Vagina (tissue), 2 donors: ENCODE results near the gene MAML3. TPM values are rescaled to one million over a fixed set of nuclear protein-coding genes. Genes with fewer than 3 reads are reported as not detected.
A peak's percentile ranks its signal among the peaks of the same experiment; 100 is the strongest.

Source experiments
- DNase-seq, 2 donors: peaks; one replicate each; pipeline ENCODE4 v3.0.0-alpha.2; 2017; ENCODE audit errors: extremely low spot score in 2 of 2
- H3K27ac ChIP-seq: fragments of 200-600 bp; sonication (generic); one replicate; pipeline ENCODE4 v1.5.1; 2019
- H3K27me3 ChIP-seq: fragments of 200-600 bp; sonication (generic); one replicate; pipeline ENCODE4 v1.5.1; 2019
- H3K36me3 ChIP-seq, 2 donors: fragments of 200-600 bp; sonication (generic); one replicate each; pipeline ENCODE4 v1.5.1; 2017 to 2019
- H3K4me1 ChIP-seq: fragments of 200-600 bp; sonication (generic); one replicate; pipeline ENCODE4 v1.5.1; 2019
- H3K4me3 ChIP-seq, 2 donors: fragments of 200-600 bp; sonication (generic); 1 replicate in 1 of 2; 2 replicates in 1 of 2; pipeline ENCODE4 v1.5.1; 2016 to 2019
- H3K9me3 ChIP-seq: fragments of 200-600 bp; sonication (generic); one replicate; pipeline ENCODE4 v1.5.1; 2019
- POLR2A ChIP-seq, 2 donors: fragments of 450-650 bp; IDR thresholded peaks; one replicate each; pipeline ENCODE4 v1.6.1; 2017; ENCODE audit warnings: antibody characterized with exemption in 2 of 2, mild to moderate bottlenecking in 2 of 2, moderate library complexity in 2 of 2
- POLR2AphosphoS5 ChIP-seq, 2 donors: sonication (generic); formaldehyde crosslinking; IDR thresholded peaks; one replicate each; pipeline ENCODE4 v1.9.0; 2017; ENCODE audit warnings: antibody characterized with exemption in 2 of 2, mild to moderate bottlenecking in 2 of 2, low read depth in 1 of 2; ENCODE audit not compliant: insufficient read depth in 1 of 2
- intact Hi-C: fragments of 100-400 bp; cut with DNase I; formaldehyde crosslinking; loops from one replicate; pipeline ENCODE4 v1.15.1; 2023
- total RNA-seq: library from RNA; depleted of rRNA; stranded (reverse); fragments of >200 nt; gene quantifications from one replicate; pipeline ENCODE4 v1.2.3, GENCODE V29; 2016
- TF ChIP-seq, protein P1 (sequence below), 3 experiments: fragments of 450-650 bp in 2 of 3; fragments of 200-600 bp in 1 of 3; sonication (generic) in 1 of 3; IDR thresholded peaks; one replicate each; pipeline ENCODE4 v1.5.1; 2017 to 2019; ENCODE audit warnings: antibody characterized with exemption in 3 of 3, mild to moderate bottlenecking in 2 of 3, moderate library complexity in 2 of 3

MAML3 gene
- 16.2 TPM for total RNA-seq

DNA sequence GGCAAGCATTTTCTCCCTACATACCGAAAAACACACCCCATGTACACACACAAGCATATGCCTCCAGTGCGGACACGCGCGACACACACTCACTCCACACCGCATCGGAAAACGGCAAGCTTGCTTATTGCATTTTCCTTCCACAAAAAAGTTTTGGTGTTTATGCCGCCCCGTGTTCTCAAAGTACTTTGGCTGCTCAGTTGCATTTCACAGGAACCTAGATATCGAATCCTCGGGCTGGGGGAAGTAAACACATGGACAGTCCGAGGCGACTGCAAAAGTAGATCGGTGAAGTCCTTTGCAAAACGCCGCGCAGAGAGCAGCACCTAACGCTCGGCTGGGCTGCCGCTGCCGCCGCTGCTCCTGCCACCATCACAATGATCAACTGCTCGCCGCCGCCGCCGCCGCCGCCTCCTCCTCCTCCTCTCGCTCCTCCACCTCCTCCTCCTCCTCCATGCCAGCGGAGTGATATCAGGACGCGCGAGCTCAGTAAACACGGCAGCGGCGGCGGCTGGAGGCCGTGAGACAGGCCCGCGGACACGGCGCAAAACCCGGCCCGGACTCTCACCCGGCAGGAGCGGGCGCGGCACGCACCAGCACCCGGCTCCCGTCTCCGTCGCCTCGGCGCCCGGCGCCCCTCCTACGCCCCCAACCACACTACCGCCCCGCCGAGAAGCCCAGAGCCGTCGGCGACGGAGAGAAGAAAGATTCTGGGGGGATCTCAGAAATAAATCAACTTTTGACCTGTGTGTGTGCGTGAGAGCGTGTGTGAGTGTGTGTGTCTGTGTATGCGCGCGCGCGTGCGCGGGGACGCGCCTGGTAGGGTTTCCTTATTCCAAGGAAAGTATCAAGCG is at the start of gene MAML3:
TSS of gene MAML3 (minus strand) at position 467 of the 854 bp plus-strand sequence. CDS start 857 bp downstream, outside the sequence.
- Histone ChIP-seq H3K36me3 (no peaks in the 10 kb centered on the region), H3K9me3 (no peaks in the 10 kb centered on the region), H3K4me3 (peak within 1 kb of the TSS; percentile 72 to 73), H3K27ac (peak within 1 kb of the TSS; percentile 94), H3K4me1 (peaks cover 13% of the 10 kb centered on the region), H3K27me3 (no peaks in the 10 kb centered on the region)
- DNase-seq, result peak in 1 of 2 donors; percentile 95
- intact Hi-C loops, result loop anchor here (2.0 to 10.0 kb wide), 3 partner anchors 99 to 417 kb away; no protein-coding TSS in a partner anchor
- TF ChIP-seq POLR2AphosphoS5 (IDR thresholded peaks at IDR 0.05; ENCODE audit: insufficient read depth in 1 of 2, low read depth in 1 of 2), result peak; percentile 72 to 88
- peak in 1 of 2 donors; percentile 64 for TF ChIP-seq POLR2A (IDR thresholded peaks at IDR 0.05)
- TF ChIP-seq, protein P1, sequence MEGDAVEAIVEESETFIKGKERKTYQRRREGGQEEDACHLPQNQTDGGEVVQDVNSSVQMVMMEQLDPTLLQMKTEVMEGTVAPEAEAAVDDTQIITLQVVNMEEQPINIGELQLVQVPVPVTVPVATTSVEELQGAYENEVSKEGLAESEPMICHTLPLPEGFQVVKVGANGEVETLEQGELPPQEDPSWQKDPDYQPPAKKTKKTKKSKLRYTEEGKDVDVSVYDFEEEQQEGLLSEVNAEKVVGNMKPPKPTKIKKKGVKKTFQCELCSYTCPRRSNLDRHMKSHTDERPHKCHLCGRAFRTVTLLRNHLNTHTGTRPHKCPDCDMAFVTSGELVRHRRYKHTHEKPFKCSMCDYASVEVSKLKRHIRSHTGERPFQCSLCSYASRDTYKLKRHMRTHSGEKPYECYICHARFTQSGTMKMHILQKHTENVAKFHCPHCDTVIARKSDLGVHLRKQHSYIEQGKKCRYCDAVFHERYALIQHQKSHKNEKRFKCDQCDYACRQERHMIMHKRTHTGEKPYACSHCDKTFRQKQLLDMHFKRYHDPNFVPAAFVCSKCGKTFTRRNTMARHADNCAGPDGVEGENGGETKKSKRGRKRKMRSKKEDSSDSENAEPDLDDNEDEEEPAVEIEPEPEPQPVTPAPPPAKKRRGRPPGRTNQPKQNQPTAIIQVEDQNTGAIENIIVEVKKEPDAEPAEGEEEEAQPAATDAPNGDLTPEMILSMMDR (IDR thresholded peaks at IDR 0.05), result peak in 1 of 3 experiments; percentile 15

DNA sequence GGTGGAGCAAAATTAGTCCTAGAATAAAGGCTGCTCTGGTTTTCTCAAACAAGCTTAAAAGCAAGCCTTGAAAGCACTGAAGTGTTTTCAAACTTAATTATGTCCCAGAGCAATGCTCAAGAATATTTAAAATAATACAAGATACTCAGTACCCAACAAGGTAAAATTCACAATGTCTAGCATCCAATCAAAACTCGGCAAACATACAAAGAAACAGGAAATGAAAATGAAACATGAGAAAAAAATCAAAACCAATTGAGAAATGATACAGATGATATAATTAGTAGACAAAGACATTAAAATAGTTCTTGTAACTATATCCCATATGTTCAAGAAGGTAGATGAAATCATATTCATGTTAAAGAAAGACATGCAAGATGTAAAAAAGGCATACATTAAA is 45.0 kb upstream of the MAML3 start:
- Histone ChIP-seq H3K9me3 (no peaks in the 10 kb centered on the region), H3K27me3 (no peaks in the 10 kb centered on the region), H3K27ac (no peak overlapping the region), H3K36me3 (no peaks in the 10 kb centered on the region), H3K4me1 (no peaks in the 10 kb centered on the region), H3K4me3 (no peak overlapping the region)
- TF ChIP-seq POLR2AphosphoS5 (IDR thresholded peaks at IDR 0.05; ENCODE audit: insufficient read depth in 1 of 2, low read depth in 1 of 2) (no peak), POLR2A (IDR thresholded peaks at IDR 0.05) (no peak)
- TF ChIP-seq, protein P1 (IDR thresholded peaks at IDR 0.05), result no peak
- intact Hi-C loops, result no loop called here
- DNase-seq, result no peak

DNA sequence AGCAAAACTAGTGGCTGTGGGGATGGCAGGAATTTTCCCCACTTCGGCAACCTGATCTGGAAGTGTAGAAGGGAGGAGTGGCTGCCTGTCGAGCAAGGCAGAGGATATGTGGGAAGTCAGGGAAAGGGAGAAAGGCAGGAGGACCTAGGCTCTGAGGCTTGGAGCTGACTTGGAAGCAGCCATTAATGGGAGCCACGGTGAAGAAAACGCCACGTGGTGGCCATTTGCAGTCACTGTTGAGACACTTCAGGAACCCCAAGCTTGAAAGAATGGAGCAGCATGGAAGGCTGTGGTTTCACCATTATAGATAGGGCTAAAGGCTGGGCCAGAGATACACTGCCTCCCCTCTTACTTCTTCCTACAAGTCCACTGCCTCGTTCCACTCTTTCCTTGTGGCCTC is 41.8 kb upstream of the MAML3 start:
- Histone ChIP-seq H3K4me3 (no peak overlapping the region), H3K27ac (no peak overlapping the region), H3K36me3 (no peaks in the 10 kb centered on the region), H3K4me1 (no peaks in the 10 kb centered on the region), H3K27me3 (no peaks in the 10 kb centered on the region), H3K9me3 (no peaks in the 10 kb centered on the region)
- TF ChIP-seq POLR2AphosphoS5 (IDR thresholded peaks at IDR 0.05; ENCODE audit: insufficient read depth in 1 of 2, low read depth in 1 of 2) (no peak), POLR2A (IDR thresholded peaks at IDR 0.05) (no peak)
- TF ChIP-seq, protein P1 (IDR thresholded peaks at IDR 0.05), result no peak
- no peak for DNase-seq
- intact Hi-C loops, result no loop called here

DNA sequence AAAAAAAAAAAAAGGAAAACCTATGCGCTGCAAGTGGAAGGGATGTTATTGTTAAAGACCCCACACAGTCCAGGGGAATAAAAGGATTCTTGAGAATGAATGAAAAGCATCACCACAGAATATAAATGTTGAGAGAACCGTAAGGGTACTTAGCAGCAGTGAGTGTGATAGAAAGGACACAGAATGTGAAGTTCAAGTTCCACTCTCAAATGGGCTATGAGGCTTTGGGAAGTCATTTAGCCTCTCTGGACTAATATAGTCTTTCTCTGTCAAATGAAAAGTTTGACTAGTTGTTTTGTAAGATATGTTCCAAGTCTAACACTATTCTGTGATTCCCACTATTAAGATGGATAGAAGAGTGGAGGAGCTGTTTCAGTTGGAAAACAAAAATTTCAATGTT is 35.8 kb upstream of the MAML3 start:
- no peak overlapping the region for H3K4me3 ChIP-seq
- peaks cover 24% of the 10 kb centered on the region for H3K4me1 ChIP-seq
- intact Hi-C loops, result no loop called here
- H3K36me3 ChIP-seq, result no peaks in the 10 kb centered on the region
- H3K9me3 ChIP-seq, result no peaks in the 10 kb centered on the region
- DNase-seq, result no peak
- no peaks in the 10 kb centered on the region for H3K27me3 ChIP-seq
- H3K27ac ChIP-seq, result no peak overlapping the region
- TF ChIP-seq POLR2A (IDR thresholded peaks at IDR 0.05) (no peak), POLR2AphosphoS5 (IDR thresholded peaks at IDR 0.05; ENCODE audit: insufficient read depth in 1 of 2, low read depth in 1 of 2) (no peak)
- TF ChIP-seq, protein P1 (IDR thresholded peaks at IDR 0.05), result no peak

DNA sequence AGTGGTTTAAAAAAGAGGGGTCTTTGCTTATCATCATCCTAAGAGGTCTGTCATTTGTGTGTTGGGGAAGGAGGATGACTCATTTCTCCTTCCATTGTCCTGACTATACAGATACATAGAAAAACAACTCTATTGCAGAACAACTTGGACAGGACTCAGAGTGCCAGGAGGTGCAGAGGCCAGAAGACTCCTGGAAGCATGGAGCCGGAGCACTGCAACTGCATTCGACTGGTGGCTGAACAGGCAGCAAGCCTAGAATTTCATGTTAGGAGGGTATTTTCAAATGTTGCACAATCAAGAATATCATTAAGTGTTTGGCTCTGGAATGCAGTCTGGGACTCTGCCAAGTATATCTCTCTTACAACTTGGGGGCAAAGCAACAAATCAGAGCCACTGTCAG is 35.0 kb upstream of the MAML3 start:
- Histone ChIP-seq H3K27ac (no peak overlapping the region), H3K4me3 (no peak overlapping the region), H3K9me3 (no peaks in the 10 kb centered on the region), H3K27me3 (no peaks in the 10 kb centered on the region), H3K36me3 (no peaks in the 10 kb centered on the region), H3K4me1 (peaks cover 24% of the 10 kb centered on the region)
- no peak for DNase-seq
- TF ChIP-seq POLR2A (IDR thresholded peaks at IDR 0.05), result no peak
- TF ChIP-seq POLR2AphosphoS5 (IDR thresholded peaks at IDR 0.05; ENCODE audit: insufficient read depth in 1 of 2, low read depth in 1 of 2), result no peak
- TF ChIP-seq, protein P1 (IDR thresholded peaks at IDR 0.05), result no peak
- intact Hi-C loops, result no loop called here
